KOPT-K1 (cell line): ENCODE measurements around the gene STAT5A.
"Not testable (repeated sequence)": the region's sequence is repeated elsewhere in the genome, so short reads cannot be mapped to it uniquely, and the experiment has no call there.

ENCODE experiments used
- H3K27ac ChIP-seq: fragments of 200-600 bp; sonication (generic); 2 replicates; pipeline ENCODE4 v1.5.1; 2016; ENCODE audit warnings: antibody characterized with exemption, mild to moderate bottlenecking, low read depth, low read length; ENCODE audit not compliant: poor library complexity, severe bottlenecking
- H3K36me3 ChIP-seq: fragments of 200-600 bp; sonication (generic); 2 replicates; pipeline ENCODE4 v1.5.1; 2017; ENCODE audit warnings: antibody characterized with exemption, mild to moderate bottlenecking, low read length, moderate library complexity; ENCODE audit not compliant: insufficient read depth
- H3K9me3 ChIP-seq: fragments of 200-600 bp; sonication (generic); 2 replicates; pipeline ENCODE4 v1.5.1; 2017; ENCODE audit warnings: antibody characterized with exemption, low read length, mild to moderate bottlenecking; ENCODE audit not compliant: insufficient read depth, poor library complexity, severe bottlenecking

Gene STAT5A

GRCh38 chr17:42338427-42338985, 50.2 kb downstream of the STAT5A start:
- H3K9me3 ChIP-seq, result no peaks in the 10 kb centered on the region
- peak overlapping the region; percentile 37 for H3K27ac ChIP-seq
- peaks cover 73% of the 10 kb centered on the region for H3K36me3 ChIP-seq

- H3K9me3 ChIP-seq, result no peaks in the 10 kb centered on the region
- H3K36me3 ChIP-seq, result peaks cover 74% of the 10 kb centered on the region
- peak overlapping the region; percentile 37 for H3K27ac ChIP-seq
These were observed 50.9 kb downstream of the STAT5A start for GRCh38 chr17:42339221-42339620.

GRCh38 chr17:42340691-42341127, 52.4 kb downstream of the STAT5A start:
- Histone ChIP-seq H3K36me3 (peaks cover 72% of the 10 kb centered on the region), H3K27ac (peak overlapping the region; percentile 86), H3K9me3 (no peaks in the 10 kb centered on the region)

- H3K9me3 ChIP-seq, result no peaks in the 10 kb centered on the region
- H3K27ac ChIP-seq, result peak overlapping the region; percentile 86
- H3K36me3 ChIP-seq, result peaks cover 72% of the 10 kb centered on the region
These were observed 53.3 kb downstream of the STAT5A start for GRCh38 chr17:42341568-42341967.

- no peaks in the 10 kb centered on the region for H3K9me3 ChIP-seq
- H3K27ac ChIP-seq, result peak overlapping the region; percentile 86
- peaks cover 80% of the 10 kb centered on the region for H3K36me3 ChIP-seq
These were observed 54.1 kb downstream of the STAT5A start for GRCh38 chr17:42342242-42343008.

- no peaks in the 10 kb centered on the region for H3K9me3 ChIP-seq
- H3K27ac ChIP-seq, result no peak overlapping the region
- H3K36me3 ChIP-seq, result peaks cover 62% of the 10 kb centered on the region
These were observed 57.2 kb downstream of the STAT5A start for GRCh38 chr17:42345396-42346073.

GRCh38 chr17:42346481-42346880, 58.2 kb downstream of the STAT5A start:
- Histone ChIP-seq H3K9me3 (no peaks in the 10 kb centered on the region), H3K36me3 (peaks cover 53% of the 10 kb centered on the region), H3K27ac (no peak overlapping the region)

GRCh38 chr17:42347198-42347597, 58.9 kb downstream of the STAT5A start:
- no peaks in the 10 kb centered on the region for H3K9me3 ChIP-seq
- peaks cover 45% of the 10 kb centered on the region for H3K36me3 ChIP-seq
- H3K27ac ChIP-seq, result no peak overlapping the region

- peak overlapping the region; percentile 5 for H3K27ac ChIP-seq
- no peaks in the 10 kb centered on the region for H3K9me3 ChIP-seq
- peaks cover 45% of the 10 kb centered on the region for H3K36me3 ChIP-seq
These were observed 59.3 kb downstream of the STAT5A start for GRCh38 chr17:42347606-42348005.

GRCh38 chr17:42348104-42348503, 59.8 kb downstream of the STAT5A start:
- no peaks in the 10 kb centered on the region for H3K9me3 ChIP-seq
- H3K36me3 ChIP-seq, result peaks cover 43% of the 10 kb centered on the region
- peak overlapping the region; percentile 5 for H3K27ac ChIP-seq

GRCh38 chr17:42354956-42355843, 66.9 kb downstream of the STAT5A start:
- Histone ChIP-seq H3K27ac (no peak overlapping the region), H3K36me3 (no peaks in the 10 kb centered on the region), H3K9me3 (no peaks in the 10 kb centered on the region)

- no peak overlapping the region for H3K27ac ChIP-seq
- H3K9me3 ChIP-seq, result no peaks in the 10 kb centered on the region
- no peaks in the 10 kb centered on the region for H3K36me3 ChIP-seq
These were observed 70.1 kb downstream of the STAT5A start for GRCh38 chr17:42358434-42358833.

- H3K36me3 ChIP-seq, result no peaks in the 10 kb centered on the region
- no peak overlapping the region for H3K27ac ChIP-seq
These were observed 70.8 kb downstream of the STAT5A start for GRCh38 chr17:42359133-42359532.

GRCh38 chr17:42360388-42360787, 72.1 kb downstream of the STAT5A start:
- not testable (repeated sequence) for H3K9me3 ChIP-seq, H3K36me3 ChIP-seq, H3K27ac ChIP-seq

More at GRCh38 chr17:42359133-42359532, 70.8 kb downstream of the STAT5A start:
- H3K9me3 ChIP-seq, result no peaks in the 10 kb centered on the region
